Activated CD4-positive, alpha-beta T cell treated with anti-CD3 and anti-CD28 coated beads, Interleukin-2, amount 50 U/mL, for 24 hours (primary cell): ENCODE results near the gene ERF.
"Not testable (repeated sequence)": the region's sequence is repeated elsewhere in the genome, so short reads cannot be mapped to it uniquely, and the experiment has no call there.

ENCODE experiments used
- DNase-seq, 2 donors: peaks; one replicate each; pipeline ENCODE4 v3.0.0-alpha.2; 2020; ENCODE audit warnings: low read depth in 1 of 2, low spot score in 1 of 2

Gene ERF

DNA sequence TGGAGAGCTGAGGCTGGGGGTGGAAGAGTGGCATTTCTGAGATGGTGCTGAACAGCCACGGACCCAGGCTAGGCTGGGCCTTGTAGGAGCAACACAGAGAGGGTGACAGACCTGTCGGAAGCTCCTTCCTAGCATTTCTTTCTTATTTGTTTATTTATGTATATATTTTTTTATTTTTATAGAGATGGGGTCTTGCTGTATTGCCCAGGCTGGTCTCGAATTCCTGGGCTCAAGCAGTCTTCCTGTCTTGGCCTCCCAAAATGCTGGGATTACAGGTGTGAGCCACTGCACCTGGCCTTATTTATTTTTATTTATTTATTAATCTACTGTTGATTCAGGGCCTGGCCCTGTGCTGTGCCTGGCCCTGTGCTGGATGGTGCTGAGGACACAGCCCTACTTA lies 20.6 kb upstream of the ERF start:
- no peak for DNase-seq

DNA sequence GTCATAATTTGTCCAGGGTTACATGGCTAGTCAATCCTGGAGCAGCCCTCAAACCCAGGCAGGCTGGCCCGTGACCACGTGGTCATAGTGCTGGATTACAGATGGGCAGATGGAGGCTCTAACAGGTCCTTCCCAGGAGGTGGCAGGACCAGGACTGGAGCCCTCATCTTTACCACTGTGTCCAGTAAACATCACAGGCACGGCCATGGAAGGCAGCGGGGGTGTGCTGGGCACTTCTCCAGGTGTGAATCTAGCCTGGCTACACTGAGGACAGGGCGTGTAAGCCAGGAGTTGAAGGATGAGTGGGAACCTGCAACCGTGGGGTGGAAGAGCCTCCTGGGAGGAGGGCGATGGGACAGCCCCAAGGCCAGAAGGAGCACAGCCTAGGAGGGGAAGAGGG lies 20.2 kb upstream of the ERF start:
- DNase-seq, result no peak

DNA sequence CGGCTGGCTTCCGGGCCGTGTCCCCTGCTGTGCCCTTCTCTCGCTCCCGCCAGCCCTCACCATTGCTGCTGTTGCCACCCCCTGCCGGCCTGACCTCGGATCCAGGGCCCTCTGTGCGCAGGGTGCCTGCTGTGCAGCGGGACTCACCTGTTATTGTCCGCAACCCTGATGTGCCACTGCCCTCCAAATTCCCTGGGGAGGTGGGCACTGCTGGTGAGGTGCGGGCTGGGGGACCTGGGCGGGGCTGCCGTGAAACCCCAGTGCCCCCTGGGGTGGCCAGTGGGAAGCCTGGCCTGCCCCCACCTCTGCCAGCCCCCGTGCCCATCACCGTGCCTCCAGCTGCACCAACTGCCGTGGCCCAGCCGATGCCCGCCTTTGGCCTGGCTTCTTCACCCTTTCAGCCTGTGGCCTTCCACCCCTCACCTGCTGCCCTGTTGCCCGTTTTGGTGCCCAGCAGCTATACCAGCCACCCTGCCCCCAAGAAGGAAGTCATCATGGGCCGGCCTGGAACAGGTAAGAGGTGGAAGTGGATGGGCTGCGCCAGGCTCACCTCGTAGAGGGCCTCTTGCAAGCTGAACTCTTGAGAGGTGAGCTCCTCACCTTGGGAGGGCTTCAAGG lies 19.2 kb upstream of the ERF start:
- DNase-seq, result no peak

DNA sequence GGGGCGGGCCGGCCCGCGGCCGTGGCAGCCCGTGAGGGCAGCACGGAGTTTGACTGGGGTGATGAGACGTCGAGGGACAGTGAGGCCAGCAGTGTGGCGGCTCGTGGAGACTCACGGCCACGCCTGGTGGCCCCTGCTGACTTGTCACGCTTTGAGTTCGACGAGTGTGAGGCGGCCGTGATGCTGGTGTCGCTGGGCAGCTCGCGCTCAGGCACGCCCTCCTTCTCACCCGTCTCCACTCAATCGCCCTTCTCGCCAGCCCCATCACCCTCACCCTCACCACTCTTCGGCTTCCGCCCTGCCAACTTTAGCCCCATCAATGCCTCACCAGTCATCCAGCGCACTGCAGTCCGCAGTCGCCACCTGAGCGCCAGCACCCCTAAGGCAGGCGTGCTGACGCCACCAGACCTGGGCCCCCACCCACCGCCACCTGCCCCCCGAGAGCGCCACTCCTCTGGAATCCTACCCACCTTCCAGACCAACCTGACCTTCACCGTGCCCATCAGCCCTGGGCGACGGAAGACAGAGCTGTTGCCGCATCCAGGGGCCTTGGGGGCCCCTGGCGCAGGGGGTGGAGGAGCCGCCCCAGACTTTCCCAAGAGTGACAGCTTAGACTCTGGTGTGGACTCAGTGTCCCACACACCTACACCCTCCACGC lies 18.6 kb upstream of the ERF start:
- no peak for DNase-seq

DNA sequence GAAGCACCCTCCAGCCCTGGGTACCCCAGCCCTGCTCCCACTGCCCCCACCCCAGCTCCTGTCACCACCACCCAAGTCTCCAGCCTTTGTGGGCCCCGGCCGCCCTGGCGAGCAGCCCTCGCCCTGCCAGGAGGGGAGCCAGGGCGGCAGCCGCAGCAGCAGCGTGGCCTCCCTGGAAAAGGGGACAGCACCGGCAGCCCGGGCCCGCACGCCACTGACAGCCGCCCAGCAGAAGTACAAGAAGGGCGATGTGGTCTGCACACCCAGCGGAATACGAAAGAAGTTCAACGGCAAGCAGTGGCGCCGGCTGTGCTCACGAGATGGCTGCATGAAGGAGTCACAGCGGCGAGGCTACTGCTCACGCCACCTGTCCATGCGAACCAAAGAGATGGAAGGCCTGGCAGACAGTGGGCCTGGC lies 18.1 kb upstream of the ERF start:
- DNase-seq, result no peak

DNA sequence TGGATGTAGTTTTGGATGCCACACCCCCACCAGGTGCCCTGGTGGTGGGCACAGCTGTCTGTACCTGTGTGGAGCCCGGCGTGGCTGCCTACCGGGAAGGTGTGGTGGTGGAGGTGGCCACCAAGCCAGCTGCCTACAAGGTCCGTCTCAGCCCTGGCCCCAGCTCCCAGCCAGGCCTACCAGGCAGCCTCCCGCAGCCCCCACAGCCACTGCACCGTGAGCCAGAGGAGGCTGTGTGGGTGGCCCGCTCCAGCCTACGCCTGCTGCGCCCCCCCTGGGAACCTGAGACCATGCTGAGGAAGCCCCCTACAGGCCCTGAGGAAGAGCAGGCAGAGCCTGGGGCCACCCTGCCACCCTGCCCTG lies 17.6 kb upstream of the ERF start:
- DNase-seq, result no peak

DNA sequence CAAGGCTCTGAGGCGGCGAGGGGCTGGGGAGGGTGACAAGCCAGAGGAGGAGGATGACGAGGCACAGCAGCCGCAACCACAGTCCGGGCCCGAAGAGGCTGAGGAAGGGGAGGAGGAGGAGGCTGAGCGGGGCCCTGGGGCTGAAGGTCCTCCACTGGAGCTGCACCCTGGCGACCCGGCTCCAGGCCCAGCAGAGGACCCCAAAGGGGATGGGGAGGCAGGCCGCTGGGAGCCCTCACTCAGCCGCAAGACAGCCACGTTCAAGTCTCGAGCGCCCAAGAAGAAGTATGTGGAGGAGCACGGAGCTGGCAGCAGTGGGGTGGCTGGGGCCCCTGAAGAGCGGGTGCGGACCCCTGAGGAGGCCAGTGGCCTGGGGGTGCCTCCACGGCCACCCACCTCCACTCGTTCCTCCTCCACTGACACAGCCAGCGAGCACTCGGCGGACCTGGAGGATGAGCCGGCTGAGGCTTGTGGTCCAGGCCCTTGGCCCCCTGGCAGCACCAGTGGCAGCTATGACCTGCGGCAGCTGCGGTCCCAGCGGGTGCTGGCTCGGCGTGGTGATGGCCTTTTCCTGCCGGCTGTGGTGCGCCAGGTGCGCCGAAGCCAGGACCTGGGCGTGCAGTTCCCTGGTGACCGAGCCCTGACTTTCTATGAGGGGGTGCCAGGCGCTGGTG lies 17.1 kb upstream of the ERF start:
- DNase-seq, result no peak

DNA sequence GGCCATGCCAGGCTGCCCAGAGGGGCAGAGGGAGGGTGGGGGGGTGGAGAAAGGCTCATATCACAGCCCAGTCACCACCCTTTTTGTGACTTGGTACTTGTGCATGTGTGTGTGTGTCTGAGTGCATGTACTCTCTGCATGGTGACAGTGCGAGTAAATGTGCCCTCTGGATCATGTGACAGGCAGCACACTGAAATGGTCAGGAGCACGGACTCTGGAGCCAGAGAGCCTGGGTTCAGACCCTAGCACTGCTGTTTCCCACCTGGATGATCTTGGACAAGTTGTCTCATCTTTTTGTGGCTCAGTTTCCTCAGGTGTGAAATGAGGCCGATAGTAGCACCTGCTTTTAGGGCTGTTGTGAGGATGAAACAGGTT lies 16.1 kb upstream of the ERF start:
- DNase-seq, result no peak

DNA sequence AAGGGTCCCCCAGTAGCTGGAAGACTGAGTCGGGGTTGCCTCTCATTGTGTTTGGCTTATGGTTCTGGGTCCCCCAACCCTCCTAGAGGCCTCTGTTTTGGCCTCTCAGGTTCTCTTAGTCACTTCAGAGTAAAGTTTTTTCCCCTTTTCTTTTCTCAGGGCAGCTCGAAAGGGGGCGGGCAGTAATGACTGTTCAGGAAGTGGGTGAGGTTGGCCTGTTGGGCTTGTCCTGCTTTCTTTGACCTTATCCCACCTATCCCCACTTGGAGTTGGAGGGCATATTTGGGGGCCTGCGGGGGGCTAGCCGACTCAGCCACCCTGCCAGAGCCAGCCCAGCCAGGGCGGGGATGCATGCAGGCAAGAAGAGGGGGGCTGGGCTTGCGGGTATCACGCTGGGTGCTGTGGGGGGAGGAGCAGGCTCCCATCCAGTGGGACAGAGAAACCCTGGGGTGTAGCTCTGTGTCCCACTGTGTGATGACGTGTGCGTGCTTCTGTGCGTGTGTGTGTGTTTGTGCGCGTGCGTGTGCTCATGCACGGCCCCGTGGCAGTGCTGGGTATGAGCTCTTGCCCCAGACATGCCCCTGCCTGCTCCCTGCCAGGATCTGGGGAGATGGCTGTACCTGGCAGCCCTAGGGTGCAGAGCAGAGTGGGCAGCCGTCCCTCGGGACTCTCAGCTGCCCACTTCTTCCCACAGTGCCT lies 15.6 kb upstream of the ERF start:
- DNase-seq, result peak in 1 of 2 donors; percentile 54

DNA sequence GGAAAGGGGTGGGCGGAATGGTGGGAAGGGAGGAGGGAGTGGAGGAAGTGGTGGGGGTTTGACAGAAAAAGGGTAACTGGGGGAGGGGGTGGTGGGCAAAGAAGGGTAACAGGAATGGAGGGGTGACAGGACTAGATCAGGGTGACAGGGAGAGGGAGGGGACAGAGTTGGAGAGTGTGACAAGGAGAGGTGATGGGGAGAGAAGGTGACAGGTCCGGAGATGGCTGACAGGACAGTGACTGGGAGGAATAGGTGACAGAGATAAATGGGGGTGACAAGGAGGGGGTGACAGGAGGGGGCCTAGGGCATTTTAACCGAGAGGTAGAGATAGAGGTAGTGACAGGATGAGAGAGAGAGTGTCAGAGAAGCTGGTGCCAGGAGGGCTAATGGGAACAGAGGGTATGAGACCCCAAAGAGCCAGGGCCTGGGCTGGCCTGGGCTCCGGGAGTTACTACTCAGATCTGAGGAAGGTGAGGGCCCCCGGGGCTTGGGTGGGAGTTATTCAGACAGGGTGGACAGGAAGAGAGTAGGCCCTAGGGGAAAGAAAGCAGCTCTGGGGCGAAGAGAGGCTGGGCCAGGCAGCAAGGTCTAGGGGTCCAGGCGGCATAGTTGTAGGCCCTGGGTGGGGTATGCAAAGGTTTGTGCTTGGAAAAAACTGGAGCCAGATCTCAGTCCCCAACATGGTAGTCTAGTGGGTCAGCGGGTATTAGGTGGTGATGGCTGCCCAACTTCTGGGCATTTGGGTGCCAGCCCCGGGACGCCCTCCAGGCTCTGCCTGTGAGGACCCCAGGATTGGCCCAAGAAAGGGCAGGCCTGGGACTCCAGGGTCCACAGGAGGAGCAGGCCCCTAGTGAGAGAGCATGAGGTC lies 14.8 kb upstream of the ERF start:
- DNase-seq, result no peak

DNA sequence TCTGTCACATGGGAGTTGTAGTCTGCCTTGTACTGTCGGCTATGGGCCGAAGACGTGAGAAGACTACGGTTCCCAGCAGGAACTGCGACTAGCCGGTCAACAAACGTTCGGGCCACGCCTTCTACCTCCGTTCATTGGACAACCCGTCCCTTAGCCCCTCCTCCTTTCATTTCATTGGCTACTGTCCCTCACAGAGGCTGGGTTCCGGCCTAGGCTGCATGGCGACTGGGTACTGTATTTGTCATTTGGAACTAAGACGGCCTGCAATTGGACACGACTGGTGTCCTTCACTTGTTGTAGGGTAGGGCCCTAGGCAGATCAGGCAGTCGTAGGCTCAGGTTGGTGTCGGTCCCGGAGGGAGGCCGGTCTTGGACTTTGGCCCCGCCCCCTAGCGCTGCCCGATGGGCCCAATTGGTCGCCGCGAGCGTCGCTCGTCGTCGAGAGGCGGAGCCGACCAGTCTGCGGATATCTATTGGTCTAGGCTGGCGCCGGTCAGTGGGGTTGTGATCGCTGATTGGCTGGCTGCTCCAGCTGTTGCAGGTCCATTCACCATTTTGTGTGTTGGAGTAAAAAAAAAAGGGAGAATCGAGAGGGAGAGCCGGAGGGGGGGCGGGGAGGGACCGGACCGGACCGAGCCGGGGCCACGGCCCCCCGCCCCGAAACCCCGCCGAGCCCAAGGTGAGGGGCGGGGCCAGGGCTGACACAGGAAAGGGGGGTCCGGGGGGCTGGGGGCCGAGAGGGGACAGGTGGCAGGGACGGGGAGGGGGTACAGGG lies 14.0 kb upstream of the ERF start, which contains the start of gene CIC:
Gene CIC, plus strand, starts transcription at position 549 of the 774 bp plus-strand sequence. CDS start 2,532 bp downstream, outside the sequence.
- peak; percentile 96 to 99 for DNase-seq

DNA sequence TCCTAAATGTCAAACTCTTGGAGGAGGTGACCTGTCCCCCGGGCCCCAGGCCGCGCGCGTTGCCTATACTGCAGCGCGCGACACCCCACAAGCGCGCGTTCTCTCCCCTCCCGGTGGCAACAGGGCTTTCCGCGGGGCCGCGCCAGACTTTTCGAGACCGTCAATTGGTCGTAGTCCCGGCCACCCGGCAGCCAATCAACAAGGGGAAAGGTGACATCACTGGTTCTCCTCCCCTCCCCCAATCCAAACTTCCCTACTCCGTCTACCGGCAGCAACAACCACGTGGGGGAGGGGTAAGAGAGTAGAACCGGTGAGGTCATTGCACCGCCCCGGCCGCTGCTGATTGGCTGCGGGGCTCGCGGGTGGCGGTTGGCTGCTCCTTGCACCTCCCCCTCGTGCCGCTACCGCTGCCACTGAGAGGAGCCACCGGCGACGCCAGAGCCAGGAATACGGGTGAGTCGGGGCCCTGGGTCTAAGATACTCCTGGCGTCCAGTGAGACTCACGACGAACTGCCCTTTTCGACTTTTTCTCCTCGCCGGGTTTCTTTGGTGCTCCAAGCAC lies 13.3 kb upstream of the ERF start:
- DNase-seq, result peak in 1 of 2 donors; percentile 100

DNA sequence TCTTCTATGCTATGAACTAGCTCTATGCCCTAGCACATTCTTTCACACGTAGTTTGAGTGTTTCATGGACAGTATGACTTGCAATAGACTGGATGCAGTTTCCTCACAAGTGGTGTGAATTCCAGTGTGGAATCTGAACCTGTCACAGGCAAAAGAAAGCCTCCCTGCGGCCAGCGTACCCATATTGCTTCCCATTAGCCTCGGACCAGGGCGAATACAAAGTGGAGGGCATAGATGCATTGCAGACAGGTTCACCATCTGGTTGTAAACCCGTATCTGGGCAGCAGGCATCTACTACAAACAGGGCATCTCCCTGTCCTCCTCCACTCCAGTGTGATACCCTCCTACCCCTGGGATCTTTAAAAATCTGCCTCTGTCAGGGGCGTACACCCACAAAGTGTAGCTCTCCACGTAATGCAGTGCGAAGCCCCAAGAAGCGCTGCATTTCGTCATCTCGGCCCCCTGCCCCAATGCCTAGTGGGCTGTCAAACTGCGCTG lies 12.8 kb upstream of the ERF start:
- DNase-seq, result no peak

DNA sequence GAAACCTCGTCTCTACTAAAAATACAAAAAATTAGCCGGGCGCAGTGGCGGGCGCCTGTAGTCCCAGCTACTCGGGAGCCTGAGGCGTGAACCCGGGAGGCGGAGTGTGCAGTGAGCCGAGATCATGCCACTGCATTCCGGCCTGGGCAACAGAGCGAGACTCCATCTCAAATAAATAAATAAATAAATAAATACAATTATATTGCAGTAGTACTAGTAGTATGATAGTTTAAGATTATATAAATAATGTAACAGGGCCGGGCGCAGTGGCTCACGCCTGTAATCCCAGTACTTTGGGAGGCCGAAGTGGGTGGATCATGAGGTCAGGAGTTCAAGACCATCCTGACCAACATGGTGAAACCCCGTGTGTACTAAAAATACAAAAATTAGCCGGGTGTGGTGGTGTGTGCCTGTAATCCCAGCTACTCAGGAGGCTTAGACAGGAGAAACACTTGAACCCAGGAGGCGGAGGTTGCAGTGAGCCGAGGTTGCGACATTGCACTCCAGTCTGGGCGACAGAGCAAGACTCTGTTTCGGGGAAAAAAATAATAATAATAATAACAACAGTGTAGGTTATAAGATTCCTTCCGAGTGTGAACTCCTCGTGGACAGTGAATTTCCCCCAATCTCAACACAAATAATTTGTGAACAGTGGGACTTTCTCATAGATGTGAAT lies 12.1 kb upstream of the ERF start:
- DNase-seq, result not testable (repeated sequence)

DNA sequence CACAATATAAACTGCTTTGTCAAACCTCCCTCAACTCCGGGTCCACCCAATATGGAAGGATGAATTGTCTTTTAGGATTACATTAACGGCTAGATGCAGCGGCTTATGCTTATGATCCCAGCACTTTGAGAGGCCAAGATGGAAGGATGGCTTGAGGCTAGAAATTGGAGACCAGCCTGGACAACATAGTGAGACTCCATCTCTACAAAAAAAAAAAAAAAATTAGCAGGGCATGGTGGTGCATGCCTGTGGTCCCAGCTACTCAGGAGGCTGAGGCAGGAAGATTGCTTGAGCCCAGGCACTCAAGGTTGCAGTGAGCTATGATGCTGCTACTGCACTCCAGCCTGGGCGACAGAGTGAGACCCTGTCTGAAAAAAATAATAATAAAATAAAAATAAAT lies 11.2 kb upstream of the ERF start:
- DNase-seq, result not testable (repeated sequence)

DNA sequence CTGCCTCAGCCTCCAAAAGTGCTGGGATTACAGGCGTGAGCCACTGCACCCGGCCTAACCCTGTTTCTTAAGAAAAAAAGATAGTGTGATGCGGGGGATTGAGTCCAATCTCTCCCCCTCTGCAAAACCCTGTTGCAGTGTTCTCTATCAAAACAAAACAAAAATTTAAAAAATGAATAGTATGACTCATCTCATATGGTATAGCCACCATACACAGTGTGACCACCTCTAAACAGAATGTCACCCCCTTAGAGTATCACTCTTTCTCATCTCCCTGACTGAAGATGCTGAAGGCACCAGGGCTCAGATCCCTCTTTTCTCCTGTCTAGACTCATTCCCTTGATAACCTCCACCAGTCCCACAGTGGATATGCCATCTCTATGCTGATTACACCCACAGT lies 6.8 kb upstream of the ERF start:
- no peak for DNase-seq

DNA sequence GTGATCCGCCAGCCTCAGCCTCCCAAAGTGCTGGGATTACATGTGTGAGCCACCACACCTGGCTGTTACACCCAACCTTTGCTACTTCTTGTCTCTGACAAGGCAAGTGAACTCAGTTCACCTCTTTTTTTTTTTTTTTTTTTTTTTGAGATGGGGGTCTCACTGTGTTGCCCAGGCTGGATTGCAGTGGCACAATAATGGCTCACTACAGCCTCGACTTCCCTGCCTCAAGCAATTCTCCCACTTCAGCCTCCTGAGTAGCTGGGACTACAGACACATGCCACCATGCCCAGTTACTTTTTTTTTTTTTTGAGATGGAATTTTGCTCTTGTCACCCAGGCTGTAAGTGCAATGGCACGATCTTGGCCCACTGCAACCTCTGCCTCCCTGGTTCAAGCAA lies 2.9 kb upstream of the ERF start:
- DNase-seq, result not testable (repeated sequence)

DNA sequence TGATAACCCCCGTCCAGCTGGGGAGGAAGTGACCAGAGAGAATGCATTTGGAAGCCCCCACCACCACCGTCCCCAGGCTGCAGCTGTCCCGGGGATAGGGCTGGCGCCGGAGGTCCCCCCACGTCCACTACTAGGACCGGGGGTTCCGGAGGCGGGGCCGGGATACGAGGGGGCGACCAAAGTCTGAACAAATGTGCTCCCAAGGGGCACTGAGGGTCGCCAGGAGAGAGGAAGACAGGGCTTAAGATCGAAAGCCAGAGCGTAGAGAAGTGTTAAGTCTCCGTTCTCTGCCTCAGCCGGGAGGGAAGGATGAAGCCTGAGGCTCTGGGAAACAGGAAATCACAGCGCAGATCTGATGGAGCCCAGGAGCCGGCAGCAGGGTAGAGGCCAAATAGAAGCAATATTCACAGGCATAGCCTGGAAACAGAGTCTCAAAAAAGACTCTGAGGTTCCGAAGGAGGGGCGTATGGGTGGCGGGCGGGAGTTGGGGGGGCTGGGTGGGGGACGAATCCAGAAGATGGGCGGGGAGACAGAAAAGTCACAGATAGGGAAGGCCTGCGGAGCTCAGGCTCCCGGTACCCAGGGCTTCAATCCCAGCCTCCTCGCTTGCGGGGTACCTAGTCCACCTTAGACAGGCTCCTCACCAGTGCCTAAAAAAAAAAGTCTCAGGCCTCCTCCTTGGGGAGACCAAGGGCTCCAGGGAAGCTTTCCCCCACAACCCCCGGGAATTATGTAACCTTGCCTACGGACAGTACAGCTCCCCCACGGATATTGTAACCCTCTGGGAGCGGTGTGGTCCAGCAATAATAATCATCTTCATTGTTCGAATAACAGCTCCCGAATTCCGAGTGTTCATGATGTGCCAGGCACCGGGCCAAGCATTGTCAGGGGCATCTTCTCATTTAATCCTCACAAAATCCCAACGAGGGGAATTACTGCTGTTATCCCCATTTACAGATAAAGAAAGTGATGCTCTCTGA lies 1.1 kb upstream of the ERF start:
- DNase-seq, result no peak
